SKM-1 treated with dmso at 0.1 percent for 144 hours (cell line): ENCODE results near the gene DDX10.
"Not testable (repeated sequence)": the region's sequence is repeated elsewhere in the genome, so short reads cannot be mapped to it uniquely, and the experiment has no call there.

Experiments
- DNase-seq: peaks from one replicate; lab custom pipeline; 2025; ENCODE audit not compliant: unreplicated experiment; lab: John Stamatoyannopoulos, UW

The DDX10 gene

GRCh38 chr11:108664730-108665525 is at the start of gene DDX10:
TSS of gene DDX10 (plus strand) at chr11:108665069. CDS start at chr11:108665154, 85 bp downstream.
- DNase-seq, result peak; percentile 96

DNA sequence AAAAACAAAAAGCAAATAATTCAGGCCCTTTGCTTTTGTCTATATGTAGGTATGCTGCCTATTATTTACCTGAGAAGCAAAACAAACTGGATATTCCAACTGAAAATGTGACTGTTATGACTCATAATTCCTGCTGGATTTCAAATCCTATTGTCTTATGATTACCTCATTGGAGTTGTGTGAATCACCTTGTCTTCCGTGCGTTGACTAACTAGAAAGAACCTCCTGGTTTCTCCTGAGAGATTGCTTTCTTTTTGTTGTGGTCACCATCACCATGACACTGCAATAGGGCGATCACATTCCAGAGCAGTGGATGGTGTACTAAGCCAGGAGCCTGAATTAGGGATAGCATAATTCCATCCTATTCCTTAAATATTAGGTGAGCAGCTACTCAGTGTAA is 48.3 kb upstream of the DDX10 start:
- no peak for DNase-seq

DNA sequence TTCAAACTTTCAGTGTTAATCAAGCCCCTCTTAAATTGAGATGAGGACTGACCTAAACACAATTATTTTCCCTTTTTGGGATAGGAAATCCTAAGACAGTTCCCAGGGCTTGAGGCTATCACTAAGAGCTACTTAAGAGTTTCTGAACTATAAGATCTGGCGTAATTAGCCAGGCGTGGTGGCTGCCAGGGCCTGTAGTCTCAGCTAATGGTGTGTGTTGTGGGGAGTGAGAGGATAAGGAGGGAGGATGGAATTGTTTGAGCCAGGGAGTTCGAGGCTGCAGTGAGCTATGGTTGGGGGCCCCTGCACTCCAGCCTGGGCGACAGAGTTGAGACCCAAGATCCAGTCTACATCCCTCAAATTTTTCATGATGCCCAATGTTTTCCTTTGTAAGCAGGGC is 47.8 kb upstream of the DDX10 start:
- DNase-seq, result no peak

DNA sequence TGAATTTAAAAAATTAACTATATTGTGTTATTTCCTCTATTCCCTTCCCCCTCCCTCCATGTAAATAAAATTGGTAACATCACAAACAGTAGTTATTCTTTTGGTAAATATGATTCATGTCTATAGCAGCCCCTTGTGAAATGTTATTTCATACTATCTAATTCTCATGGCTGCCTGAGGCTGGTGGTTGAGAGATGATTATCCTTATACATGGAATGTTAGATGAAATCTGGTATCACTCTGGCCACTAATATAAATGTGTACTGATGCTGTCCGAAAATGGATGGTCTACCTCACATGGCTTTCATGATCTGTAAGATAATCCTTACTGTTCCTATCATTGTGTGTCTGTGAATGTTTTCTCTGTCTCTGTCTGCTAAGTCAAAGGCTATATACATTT is 46.3 kb upstream of the DDX10 start:
- DNase-seq, result no peak

DNA sequence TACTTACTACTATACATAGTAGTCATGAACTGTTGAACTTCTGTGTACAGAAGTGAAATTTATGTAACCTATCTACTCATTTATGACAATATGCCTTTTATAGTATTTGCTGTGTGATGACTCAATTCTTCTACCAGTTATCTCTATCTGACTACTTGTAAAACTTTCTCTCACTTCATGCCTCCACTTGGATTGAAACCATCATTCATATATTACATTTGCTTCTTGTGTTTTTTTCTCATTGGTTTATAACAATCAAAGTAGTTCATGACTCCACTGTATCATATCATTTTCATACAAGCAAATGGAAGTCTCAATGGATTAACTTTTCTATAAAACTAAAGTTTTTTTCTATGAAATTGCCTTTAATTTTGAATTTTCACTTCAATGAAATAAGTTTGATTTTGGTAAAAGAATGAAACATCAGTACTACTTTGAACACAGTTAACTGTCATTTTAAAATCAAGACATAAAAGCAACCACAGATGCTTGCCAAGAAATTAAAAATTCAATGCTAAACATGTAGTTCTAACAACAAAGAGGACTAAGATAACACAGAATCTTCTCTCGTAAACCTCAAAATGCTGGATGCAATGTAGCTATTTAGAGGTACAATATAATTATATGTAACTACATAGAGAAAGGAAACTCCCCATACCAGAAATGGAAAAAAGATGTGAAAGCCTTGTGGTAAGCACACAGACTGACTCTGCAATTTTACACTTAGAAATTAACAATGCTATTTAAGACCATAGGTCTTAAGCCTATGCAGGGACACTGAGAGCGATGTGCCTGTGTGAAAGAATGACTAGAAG is 43.7 kb upstream of the DDX10 start:
- DNase-seq, result no peak

DNA sequence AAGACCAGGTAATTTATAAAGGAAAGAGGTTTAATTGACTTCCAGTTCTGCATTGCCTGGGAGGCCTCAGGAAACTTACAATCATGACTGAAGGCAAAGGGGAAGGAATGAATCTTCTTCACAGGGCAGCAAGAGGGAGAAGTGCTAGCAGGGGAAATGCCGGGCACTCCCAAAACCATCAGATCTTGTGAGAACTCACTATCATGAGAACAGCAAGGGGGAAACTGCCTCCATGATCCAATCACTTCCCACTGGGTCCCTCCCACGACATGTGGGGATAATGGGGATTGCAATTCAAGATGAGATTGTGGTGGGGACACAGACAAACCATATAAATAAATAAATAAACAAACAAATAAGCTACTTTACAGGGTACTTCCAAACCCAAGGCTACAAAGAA is 42.5 kb upstream of the DDX10 start:
- DNase-seq, result no peak

- no peak for DNase-seq
Observed at GRCh38 chr11:108624196-108624925, 40.5 kb upstream of the DDX10 start.

- no peak for DNase-seq
Observed at GRCh38 chr11:108628326-108628725, 36.5 kb upstream of the DDX10 start.

- DNase-seq, result no peak
Observed at GRCh38 chr11:108628812-108629211, 36.1 kb upstream of the DDX10 start.

GRCh38 chr11:108629274-108629673 is 35.6 kb upstream of the DDX10 start:
- DNase-seq, result no peak

DNA sequence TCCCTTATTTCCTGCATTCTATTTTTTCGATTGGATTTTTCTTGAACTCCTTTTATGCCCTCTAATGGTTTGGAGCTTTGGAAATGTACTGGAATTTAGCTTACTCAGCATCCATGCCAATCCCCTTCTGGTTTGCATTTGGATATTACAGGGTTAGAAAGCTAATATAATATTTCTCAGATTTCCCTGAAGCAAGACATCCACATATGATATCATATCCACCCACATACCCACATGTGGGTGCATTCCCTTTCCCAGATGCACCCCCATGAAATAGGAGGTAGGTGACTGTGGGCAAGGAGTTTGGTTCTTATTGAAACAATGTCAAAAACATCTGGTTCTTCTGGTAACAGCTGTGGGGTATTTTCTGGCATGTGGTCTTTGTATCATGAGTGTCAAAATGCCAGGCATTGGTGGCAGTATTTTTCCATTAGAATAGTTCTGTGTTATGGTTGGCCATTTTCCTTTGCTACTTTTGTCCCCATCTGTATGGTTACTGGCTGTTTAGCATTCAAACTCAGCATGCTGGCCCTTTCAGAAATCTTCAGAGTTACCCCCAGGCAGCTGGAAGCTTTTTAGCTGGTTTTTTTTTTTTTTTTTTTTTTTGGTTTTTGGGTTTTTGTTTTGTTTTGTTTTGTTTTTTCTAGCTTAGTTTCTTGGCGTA is 32.7 kb upstream of the DDX10 start:
- DNase-seq, result no peak

- no peak for DNase-seq
Observed at GRCh38 chr11:108635106-108635505, 29.8 kb upstream of the DDX10 start.

DNA sequence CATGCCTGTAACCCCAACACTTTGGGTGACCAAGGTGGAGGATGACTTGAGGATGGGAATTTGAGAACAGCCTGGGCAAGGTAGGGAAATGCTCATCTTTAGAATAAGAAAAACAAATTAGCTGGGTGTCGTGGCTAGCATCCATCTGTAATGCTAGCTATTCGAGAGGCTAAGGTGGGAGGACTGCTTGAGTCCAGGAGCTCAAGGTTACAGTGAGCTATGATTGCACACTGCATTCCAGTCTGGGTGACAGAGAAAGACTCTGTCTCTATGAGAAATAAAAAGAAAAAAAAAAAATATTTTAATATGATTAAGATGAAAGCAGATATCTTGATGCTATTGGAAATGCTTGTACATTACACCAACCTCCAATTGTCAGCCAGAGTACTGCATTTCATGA is 28.6 kb upstream of the DDX10 start:
- DNase-seq, result no peak

GRCh38 chr11:108639146-108639545 is 25.7 kb upstream of the DDX10 start:
- no peak for DNase-seq

DNA sequence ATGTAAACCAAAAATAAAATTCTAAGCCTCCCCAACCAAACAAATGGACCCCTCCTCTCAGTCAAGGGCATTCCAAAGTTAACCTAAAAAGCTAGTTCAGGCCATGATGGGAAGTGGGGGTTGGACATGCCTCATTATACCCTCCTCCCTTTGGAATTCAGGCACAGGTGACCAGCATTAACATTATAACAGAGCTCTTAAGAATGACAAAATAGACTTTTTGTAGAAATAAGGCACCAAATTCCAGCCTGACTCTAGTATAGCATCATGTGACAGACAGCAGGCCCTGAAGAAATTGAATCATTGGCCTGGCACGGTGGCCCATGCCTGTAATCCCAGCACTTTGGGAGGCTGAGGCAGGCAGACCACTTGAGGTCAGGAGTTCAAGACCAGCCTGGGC is 23.1 kb upstream of the DDX10 start:
- DNase-seq, result not testable (repeated sequence)

DNA sequence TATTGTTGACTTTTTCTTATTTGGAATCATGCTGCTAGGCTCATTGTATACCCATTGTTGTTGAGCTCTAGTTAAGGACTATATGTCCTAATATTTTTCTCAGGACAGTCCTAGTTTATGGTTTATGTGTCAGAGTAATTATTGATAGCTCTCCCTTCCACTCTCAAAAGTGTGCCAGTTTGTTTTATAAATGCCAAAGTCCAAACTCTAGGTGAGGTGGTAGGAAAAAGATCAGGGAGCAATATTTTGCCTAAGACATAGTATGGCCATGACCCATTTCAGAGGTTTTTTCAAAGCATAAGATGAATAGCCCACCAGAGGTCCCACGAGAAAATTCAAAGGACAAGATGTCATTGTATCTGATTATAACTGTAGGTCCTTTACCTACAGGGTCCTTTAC is 20.9 kb upstream of the DDX10 start:
- DNase-seq, result no peak

DNA sequence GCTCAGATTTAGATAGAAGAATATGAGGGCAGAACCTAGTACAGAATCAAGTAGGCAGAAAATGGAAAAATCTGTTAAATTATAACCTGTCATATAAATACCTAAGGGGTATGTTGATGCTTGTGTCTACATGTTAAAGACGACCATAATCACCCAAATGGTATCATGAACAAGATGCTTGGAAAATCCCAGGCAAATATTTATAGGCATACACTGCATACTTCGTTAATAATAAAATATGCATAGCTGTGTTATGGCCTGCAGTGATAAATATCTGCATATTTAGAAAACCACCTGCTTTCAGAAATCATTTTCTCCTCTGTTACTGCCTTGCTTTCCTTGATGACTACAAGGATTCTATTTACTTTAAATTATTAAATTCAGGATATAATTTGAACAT is 18.9 kb upstream of the DDX10 start:
- DNase-seq, result no peak

DNA sequence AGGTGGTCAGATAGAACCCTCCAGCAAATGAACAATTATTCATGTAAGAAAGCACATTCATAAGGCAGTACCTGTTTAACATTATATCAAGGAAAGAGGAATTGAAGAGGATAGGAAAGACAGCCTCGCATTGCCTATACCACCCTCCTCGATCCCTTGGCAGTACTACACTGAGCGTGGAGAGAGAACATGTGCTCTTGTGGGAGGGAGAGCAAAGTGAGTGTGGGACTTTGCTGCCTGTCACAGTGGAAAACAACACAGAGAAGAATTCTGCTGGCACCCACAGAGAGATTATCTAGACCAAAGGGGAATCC is 17.5 kb upstream of the DDX10 start:
- no peak for DNase-seq

- DNase-seq, result peak; percentile 61
Observed at GRCh38 chr11:108647701-108648527, 17.0 kb upstream of the DDX10 start.

GRCh38 chr11:108648528-108648885 is 16.4 kb upstream of the DDX10 start:
- DNase-seq, result no peak

- not testable (repeated sequence) for DNase-seq
Observed at GRCh38 chr11:108654100-108654499, 10.8 kb upstream of the DDX10 start.
